ENCODE measurements around the gene ALDH8A1.

Gene ALDH8A1

DNA sequence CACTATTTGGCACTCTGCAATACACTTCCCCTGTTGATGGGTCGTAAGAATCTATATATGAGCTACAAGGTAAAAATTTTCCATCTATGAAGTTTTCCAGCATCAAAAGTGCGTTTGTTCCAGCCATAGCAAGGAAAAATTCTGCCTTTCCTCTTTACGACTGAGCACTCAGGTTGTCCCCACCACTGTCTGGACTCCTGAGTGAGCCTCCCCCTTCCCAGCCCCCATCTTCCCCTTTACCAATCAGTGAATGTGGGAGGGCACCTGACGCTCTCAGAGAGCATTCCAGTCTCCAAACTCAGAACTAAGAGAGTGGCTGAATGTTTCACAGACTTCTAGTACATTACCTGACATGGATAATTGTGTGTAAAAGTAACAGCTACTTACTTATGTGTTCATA lies at the start of gene ALDH8A1:
Gene ALDH8A1 (minus strand): TSS at position 175 of the 400 bp plus-strand sequence. CDS start 48 bp downstream, at position 127.
- intact Hi-C loops (cut with DNase I): loop anchor here (10.0 kb wide), 1 partner anchor 305 kb away; no protein-coding TSS in a partner anchor
- DNase-seq: no peak

DNA sequence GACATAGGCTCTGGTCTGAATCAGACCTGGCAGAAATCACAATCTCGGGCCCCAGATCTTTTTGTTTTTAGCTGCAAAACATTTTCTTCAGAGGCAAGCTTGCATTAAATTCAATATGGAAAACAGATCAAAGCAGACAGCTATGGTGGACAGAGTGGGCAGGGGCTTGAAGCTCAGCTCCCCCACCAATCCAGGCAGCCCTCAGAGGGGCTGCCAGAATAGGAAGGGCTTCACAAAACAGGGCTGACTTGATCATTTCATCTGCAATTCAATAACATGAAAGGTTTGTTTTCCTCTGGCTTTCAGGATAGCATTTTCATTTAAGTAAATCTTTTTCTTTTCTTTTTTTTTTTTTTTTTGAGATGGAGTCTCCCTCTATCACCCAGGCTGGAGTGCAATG lies 49.2 kb upstream of the ALDH8A1 start:
- no peak for DNase-seq
- intact Hi-C loops (cut with DNase I): no loop called here

DNA sequence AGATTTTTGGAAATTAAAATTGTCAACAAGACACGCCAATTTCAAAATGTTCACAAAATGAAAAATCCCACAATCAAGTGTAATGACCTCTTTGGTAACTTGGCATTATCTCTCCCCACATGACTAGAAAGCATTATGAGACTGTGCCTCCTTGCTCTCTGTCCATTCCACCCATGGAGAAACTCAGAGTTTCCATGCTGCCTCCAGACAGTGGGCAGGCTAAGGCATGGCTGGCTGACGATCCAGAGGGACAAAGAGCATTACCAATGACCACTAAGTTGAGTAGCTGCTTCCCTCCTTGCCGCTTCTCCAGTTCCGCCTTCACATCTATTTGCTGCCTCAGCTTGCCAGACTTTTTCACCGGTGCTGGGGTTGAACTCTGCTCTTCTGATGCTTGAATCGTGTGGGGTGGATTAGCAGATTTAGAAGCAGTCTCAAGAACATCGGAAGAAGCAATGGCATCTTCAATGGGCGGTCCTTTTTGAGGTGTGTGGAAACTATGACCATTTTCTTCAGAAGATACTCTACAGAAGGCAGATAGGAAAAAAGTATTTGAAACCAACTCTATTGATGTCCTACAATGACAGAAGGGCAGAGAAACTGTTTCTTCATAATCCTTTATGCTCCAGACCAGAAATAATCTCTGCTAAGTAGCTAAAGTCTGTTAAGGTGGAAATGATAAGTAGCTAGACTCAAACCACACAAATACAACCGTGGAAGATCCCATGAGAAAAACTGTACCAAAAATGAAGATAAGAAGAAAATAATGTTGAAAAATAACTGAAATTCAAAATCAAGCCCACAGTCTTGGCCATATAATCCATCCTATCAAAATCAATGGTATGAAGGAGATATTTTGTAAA lies 47.5 kb upstream of the ALDH8A1 start:
- intact Hi-C loops (cut with DNase I): no loop called here
- no peak for DNase-seq

GRCh38 chr6:134995536-134995935 lies 45.6 kb upstream of the ALDH8A1 start:
- intact Hi-C loops (cut with DNase I): no loop called here
- DNase-seq: no peak

DNA sequence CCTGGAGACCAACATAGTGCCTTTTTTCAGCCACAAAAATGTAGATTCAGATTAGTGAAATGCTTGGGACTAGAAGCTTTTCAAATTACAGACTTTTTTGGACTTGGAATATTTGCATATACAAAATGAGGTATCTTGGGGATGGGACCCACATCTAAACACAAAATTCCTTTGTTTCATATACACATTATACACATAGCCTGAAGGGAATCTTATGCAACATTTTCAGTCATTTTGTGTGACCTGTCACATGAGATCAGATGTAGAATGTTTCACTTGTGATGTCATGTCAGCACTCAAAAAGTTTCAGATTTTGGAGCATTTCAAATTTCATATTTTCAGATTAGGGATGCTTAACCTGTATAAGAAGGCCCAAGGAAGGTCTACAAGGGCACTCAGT lies 44.5 kb upstream of the ALDH8A1 start:
- intact Hi-C loops (cut with DNase I): no loop called here
- no peak for DNase-seq

DNA sequence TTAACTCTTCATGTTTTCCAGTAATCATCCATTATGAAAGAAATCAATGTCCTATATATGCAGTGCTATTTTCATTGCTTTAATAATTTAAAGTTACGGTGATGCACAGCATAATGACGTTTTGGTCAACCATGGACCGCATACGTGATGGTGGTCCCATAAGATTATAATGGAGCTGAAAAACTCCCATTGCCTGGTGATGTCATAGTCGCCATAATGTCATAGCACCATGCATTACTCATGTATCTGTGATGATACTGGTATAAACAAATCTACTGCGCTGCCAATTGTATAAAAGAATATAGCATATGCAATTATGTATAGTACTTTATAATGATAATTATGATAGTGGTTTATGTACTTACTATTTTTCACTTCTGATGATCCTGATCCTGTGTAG lies 42.3 kb upstream of the ALDH8A1 start:
- no peak for DNase-seq
- intact Hi-C loops (cut with DNase I): no loop called here

GRCh38 chr6:134990262-134990661 lies 40.4 kb upstream of the ALDH8A1 start:
- intact Hi-C loops (cut with DNase I): no loop called here
- DNase-seq: no peak

- no peak for DNase-seq
- intact Hi-C loops (cut with DNase I): no loop called here
Measured at GRCh38 chr6:134984821-134985220, 34.9 kb upstream of the ALDH8A1 start.

GRCh38 chr6:134983823-134984222 lies 33.9 kb upstream of the ALDH8A1 start:
- no peak for DNase-seq
- intact Hi-C loops (cut with DNase I): no loop called here

GRCh38 chr6:134982161-134982560 lies 32.3 kb upstream of the ALDH8A1 start:
- intact Hi-C loops (cut with DNase I): no loop called here

GRCh38 chr6:134980846-134981245 lies 30.9 kb upstream of the ALDH8A1 start:
- DNase-seq: no peak

More at GRCh38 chr6:134982161-134982560, 32.3 kb upstream of the ALDH8A1 start:
- no peak for DNase-seq

DNA sequence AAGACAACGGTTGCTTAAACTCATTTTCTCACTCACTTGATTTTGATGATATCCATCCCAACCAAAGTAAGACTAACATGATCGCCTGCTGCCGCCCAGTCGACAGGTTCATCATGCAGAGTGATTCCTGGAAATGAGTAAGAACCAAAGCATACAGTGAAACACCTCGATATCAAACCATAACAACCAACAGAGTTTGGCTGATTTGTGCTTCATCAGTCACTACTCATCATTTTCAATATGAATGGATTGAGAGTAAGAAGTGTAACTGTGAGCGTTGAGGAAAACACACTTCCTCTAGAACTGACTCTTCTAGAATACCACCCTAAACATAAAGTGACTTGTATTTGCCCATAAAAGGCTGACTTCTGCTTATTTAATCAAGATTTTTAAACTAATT lies 29.2 kb upstream of the ALDH8A1 start:
- no peak for DNase-seq
- intact Hi-C loops (cut with DNase I): no loop called here

More at GRCh38 chr6:134980846-134981245, 30.9 kb upstream of the ALDH8A1 start:
- intact Hi-C loops (cut with DNase I): no loop called here

GRCh38 chr6:134974370-134974769 lies 24.5 kb upstream of the ALDH8A1 start:
- DNase-seq: no peak
- intact Hi-C loops (cut with DNase I): no loop called here

DNA sequence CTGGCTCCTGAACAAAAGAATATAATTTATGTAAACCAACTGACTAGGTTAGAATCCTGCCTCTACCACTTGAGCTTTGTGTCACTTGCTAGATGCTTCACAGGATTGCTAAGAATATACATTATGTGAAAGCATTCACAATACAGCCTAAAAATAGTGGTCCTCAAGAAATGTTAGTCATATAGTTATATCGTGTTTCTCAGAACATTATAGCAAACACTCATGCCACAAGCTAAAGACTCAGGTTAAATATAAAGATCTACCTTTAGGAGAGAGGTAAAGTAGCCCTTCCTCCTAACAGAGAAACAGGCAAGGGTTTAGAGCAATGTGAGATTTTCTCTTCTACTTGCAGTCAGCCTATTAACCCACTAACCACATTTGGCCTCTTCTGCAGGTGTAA lies 17.8 kb upstream of the ALDH8A1 start:
- DNase-seq: no peak
- intact Hi-C loops (cut with DNase I): no loop called here

DNA sequence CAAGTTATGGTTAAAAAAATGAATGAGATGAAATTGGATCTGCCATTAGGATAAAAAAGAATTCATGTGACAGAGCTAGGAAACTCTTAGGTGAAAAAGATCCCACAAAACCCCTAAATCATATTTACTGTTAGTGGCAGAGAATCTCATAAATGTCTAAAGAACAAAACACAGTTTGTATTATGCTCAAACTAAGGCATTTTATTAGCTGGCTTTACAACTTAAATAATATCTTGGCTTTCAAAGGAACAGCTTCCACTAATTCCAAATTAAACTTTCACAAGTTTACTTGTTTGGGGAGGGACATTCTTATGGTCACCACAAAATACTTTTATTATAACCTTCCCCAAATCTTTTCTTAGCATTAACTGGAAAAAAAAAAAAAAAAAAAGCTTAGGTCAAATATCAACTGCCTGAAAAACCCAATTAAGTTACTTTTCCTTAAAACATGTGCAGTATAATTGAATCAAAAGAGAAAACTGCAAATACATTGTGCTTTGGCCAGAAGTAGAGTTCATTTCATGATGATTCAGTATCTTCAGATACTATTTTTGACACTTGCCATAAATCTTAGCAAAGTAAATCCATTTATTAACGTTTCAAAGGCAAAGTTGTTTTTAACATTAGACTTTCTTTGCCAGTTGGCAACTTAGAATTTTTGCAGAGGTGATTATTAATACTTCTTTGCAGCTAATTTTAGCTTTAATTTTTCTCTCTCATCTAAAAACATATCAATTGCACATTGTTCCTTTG lies 14.7 kb upstream of the ALDH8A1 start:
- DNase-seq: no peak
- intact Hi-C loops (cut with DNase I): no loop called here

DNA sequence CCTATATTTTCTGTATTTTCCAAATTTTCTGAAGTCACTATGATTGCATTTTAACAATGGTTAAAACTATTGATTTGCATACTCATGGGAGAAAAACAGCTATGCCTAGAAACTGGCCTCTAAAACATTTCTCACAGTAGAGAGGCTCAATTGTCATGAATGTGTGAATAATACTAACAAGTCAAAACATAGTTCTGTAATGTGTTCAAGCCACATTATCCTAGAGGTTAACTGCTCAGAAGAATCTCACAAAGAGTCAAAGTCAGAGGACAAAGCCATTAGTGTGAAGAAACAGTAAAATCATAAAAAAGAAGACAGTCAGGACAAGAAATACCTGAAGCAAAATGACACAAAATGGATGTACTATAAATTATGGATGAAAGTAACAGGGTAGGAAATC lies 12.5 kb upstream of the ALDH8A1 start:
- intact Hi-C loops (cut with DNase I): no loop called here
- DNase-seq: no peak

DNA sequence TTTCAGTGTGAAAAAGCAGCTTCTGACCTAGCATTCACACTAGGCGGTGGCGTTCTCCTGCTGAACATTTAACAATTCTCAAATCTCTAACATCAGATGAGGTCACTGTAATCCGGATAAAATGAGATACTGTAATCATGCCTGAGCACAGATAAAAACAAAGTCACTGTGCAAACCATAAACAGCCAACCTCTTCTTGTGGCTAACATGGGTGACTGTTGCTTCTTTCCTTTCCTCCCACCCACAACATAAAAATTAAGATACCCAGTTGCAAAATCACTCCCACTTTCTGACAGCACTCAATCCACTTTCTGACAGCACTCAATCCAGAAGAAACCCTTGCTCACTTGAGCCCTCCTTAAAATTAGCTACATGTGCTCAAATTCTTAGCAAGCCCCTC lies 11.5 kb upstream of the ALDH8A1 start:
- intact Hi-C loops (cut with DNase I): no loop called here

GRCh38 chr6:134959603-134960002 lies 9.7 kb upstream of the ALDH8A1 start:
- no peak for DNase-seq
- intact Hi-C loops (cut with DNase I): no loop called here

More for the DNA sequence above, 11.5 kb upstream of the ALDH8A1 start:
- no peak for DNase-seq

DNA sequence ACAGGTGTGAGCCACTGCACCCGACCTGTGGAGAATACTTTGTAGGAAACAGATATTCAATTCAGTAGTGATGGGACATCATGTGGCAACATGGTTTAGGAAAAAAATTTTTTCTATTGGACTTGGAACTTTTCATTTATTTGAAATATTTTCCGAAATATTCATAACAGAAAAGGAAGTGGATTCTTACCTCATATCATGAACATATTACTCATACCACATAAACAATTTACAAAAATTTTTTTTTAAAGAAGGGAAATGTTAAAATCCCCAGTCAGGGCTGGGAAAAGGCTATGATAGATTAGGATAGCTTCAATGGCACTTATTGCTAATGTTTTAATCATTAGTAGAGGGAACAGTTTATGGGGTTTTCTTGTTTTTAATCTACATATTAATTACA lies 6.8 kb upstream of the ALDH8A1 start:
- DNase-seq: no peak
- intact Hi-C loops (cut with DNase I): no loop called here

DNA sequence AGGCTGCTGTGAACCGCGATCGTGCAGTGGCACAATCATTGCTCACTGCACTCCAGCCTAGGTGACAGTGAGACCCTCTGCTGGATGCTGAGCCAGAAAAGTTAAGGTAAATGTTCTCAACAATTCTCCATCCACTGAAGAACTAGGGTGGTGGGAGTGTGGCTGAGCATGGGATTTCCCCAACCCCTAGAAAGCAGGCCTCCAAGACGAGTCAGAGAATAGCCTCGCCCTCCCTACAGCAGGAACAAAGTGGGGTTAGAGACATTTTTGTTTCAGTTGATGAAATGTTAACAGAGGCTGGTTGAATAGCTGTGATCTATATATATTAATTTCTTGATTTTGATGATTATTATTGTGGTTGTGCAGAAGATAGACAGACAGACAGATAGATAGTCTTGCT lies 6.1 kb upstream of the ALDH8A1 start:
- intact Hi-C loops (cut with DNase I): no loop called here
- no peak for DNase-seq

- intact Hi-C loops (cut with DNase I): no loop called here
- no peak for DNase-seq
Measured at GRCh38 chr6:134954272-134955000, 4.5 kb upstream of the ALDH8A1 start.
